ENCODE data around the gene PIGQ.
A peak's percentile ranks its signal among the peaks of the same experiment; 100 is the strongest.

Gene PIGQ

DNA sequence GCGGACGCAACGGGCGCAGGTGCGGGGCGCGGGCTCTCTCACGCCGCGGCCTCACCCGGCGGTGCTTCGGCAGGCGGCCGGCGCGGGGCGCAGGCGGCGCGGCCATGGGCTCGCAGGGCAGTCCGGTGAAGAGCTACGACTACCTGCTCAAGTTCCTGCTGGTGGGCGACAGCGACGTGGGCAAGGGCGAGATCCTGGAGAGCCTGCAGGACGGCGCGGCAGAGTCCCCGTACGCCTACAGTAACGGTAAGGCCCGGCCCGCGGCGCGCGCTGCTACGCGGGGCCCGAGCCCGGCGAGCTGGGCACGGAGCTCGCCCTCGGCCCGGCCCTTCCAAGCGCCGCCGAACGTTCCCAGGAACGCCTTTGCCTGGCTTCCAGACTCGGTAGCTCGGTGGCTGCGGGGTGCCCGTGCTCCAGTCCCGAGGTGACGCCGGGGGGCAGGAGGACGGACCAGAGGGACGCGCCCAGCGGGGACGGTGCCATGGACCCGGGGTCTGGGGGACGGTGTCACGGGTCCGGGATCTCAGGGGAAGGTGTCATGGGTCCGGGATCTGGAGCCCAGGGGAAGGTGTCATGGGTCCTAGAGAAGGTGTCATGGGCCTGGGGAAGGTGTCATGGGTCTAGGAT, 20.5 kb downstream of the PIGQ start:
- H3K27ac ChIP-seq: peak overlapping the region; percentile 98
- ChIA-PET CTCF (interaction anchor here (0.7 kb wide), 1 partner anchor 32 kb away, joined by 3 read pairs; no protein-coding TSS in a partner anchor), POLR2A (ENCODE audit: low non-redundant PET) (no interaction called here)
- no peak for DNase-seq (ENCODE audit: low spot score)
- TF ChIP-seq, protein P1, sequence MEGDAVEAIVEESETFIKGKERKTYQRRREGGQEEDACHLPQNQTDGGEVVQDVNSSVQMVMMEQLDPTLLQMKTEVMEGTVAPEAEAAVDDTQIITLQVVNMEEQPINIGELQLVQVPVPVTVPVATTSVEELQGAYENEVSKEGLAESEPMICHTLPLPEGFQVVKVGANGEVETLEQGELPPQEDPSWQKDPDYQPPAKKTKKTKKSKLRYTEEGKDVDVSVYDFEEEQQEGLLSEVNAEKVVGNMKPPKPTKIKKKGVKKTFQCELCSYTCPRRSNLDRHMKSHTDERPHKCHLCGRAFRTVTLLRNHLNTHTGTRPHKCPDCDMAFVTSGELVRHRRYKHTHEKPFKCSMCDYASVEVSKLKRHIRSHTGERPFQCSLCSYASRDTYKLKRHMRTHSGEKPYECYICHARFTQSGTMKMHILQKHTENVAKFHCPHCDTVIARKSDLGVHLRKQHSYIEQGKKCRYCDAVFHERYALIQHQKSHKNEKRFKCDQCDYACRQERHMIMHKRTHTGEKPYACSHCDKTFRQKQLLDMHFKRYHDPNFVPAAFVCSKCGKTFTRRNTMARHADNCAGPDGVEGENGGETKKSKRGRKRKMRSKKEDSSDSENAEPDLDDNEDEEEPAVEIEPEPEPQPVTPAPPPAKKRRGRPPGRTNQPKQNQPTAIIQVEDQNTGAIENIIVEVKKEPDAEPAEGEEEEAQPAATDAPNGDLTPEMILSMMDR (conservative IDR thresholded peaks at IDR 0.05; ENCODE audit: low read depth): peak; percentile 25; the same call in 1 of the 2 replicates

DNA sequence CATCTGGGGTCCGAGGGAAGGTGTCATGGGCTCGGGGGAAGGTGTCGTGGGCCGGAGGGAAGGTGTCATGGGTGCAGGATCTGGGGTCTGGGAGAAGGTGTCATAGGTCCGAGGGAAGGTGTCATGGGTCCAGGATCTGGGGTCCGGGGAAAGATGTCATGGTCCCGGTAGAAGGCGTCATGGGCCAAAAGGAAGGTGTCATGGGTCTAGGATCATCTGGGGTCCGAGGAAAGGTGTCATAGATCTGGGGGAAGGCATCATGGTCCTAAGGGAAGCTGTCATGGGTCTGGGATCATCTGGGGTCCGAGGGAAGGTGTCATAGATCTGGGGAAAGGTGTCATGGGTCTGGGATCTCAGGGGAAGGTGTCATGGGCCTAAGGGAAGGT, 21.0 kb downstream of the PIGQ start:
- no peak for DNase-seq (ENCODE audit: low spot score)
- peak overlapping the region; percentile 98 for H3K27ac ChIP-seq
- TF ChIP-seq, protein P1 (conservative IDR thresholded peaks at IDR 0.05; ENCODE audit: low read depth): no peak
- CTCF ChIA-PET: interaction anchor here (0.7 kb wide), 1 partner anchor 31 kb away, joined by 3 read pairs; no protein-coding TSS in a partner anchor
- POLR2A ChIA-PET (ENCODE audit: low non-redundant PET): no interaction called here

DNA sequence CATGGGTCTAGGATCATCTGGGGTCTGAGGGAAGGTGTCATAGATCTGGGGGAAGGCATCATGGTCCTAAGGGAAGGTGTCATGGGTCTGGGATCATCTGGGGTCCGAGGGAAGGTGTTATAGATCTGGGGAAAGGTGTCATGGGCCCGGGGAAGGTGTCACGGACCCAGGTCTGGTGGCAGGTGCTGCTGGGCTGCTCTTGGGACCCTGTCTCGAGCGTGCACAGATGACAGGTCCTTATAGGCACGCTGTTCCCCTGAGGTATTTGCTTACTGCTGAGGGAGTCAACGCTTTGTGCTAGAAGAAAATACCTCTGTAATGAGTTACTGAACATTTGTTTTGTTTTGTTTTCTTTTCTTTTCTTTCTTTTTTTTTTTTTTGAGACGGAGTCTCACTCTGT, 21.5 kb downstream of the PIGQ start:
- H3K27ac ChIP-seq: peak overlapping the region; percentile 95
- TF ChIP-seq, protein P1 (conservative IDR thresholded peaks at IDR 0.05; ENCODE audit: low read depth): no peak
- CTCF ChIA-PET: no interaction called here
- no peak for DNase-seq (ENCODE audit: low spot score)
- POLR2A ChIA-PET (ENCODE audit: low non-redundant PET): no interaction called here

DNA sequence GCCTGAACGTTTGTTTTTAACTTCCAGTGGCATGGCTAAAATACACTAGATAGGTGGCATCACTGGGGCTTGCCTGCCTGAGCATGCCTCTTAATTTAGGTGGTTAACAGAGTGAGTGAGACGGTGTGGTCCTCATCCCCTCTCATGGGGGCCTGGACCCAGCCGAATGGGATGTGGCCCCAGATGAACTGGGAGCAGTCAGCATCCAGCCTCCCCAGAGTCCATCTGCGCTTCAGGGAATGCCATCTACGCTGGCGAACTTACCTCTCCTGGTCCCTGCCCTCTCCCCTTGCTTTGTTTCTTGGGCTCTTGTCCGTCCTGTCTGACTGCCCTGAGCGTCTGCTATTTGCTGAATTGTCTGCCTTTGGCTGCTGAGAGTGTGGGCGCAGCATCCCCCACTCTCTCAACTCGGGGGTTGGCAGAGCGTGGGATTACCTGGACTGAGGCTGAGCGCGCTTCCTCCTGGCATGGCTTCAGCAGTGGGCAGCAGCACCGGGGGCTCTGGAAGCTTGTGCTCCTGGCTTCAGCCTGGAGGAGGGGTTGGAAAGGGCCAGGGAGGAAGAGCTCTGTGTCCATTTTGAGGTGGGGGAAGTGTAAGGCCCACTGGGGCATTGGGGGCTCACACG, 22.2 kb downstream of the PIGQ start:
- DNase-seq (ENCODE audit: low spot score): no peak
- peak overlapping the region; percentile 95 for H3K27ac ChIP-seq
- ChIA-PET CTCF (interaction anchor here (0.6 to 2.3 kb wide), 15 partner anchors 9 to 92 kb away, joined by 3 to 17 read pairs (median 5); partner anchors contain the start of genes JMJD8, METTL26 and WFIKKN1), POLR2A (ENCODE audit: low non-redundant PET) (interaction anchor here (2.0 kb wide), 1 partner anchor 44 kb away, joined by 4 read pairs; the partner anchor contains the start of gene METTL26)
- TF ChIP-seq, protein P1 (conservative IDR thresholded peaks at IDR 0.05; ENCODE audit: low read depth): no peak

DNA sequence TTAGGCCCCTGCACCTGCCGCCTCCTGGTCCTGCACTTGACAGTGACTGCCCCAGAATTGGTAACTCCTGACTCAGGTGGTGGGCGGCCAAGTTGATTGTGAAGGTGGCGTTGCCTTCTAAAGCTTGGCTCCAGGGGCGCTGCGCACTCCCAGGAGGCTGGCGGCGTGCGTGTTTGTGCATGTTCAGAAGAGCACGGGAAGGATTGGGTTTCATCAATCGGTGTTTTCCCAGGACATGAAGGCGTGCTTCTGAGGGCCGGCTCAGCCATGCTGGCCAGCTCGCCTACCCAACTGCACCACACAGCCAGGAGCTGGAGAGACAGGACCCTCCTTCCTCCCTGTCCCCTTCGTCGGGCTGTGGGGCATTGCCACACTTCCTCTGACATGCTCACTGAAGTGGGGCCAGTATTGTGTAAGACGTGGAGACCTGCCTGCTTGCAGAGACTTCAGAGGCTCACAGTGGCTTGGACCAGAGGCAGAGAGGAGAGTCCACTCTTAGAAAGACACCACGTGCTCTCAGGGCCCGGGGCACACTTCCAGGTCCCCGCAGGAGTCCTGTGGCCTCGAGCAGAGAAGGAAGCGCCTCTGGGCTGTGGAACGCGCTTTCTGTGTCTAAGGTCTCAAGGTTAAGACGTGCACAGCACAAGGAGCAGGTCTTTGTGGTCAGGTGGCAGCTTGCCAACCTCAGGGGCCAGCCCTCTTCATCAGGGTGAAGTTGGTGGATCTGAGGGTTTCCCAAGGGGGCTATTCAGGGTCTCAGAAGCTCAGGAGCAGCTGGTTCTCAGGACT, 22.9 kb downstream of the PIGQ start:
- peak overlapping the region; percentile 95 for H3K27ac ChIP-seq
- POLR2A ChIA-PET (ENCODE audit: low non-redundant PET): interaction anchor here (0.6 to 2.0 kb wide), 3 partner anchors 38 to 239 kb away, joined by 3 to 4 read pairs (median 3); partner anchors contain the start of genes METTL26 and WFIKKN1
- peak; percentile 87 for DNase-seq (ENCODE audit: low spot score)
- CTCF ChIA-PET: interaction anchor here (0.6 to 2.3 kb wide), 16 partner anchors 8 to 1665 kb away, joined by 3 to 17 read pairs (median 5); partner anchors contain the start of genes JMJD8, METTL26 and WFIKKN1
- TF ChIP-seq, protein P1 (conservative IDR thresholded peaks at IDR 0.05; ENCODE audit: low read depth): peak; percentile 90

DNA sequence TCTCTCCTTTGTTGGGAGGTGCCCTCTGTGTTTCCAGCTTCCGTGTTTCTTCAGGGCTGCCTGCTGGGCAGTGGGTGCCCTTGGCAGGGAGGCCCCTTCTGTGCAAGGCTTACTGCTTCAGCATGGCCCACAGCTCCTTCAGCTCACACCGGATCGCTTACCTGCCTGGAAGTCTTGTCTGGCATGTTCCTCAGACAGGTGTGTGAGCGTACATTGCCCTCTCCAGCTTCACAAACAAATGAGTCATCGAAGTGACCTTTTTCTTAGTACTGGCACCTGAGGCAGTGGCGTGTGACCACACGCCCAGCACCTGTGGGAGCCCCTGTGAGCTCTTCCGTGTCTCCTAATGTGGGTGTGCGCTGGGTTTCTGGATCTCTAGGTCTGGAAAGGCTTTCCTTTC, 23.6 kb downstream of the PIGQ start:
- TF ChIP-seq, protein P1 (conservative IDR thresholded peaks at IDR 0.05; ENCODE audit: low read depth): no peak
- H3K27ac ChIP-seq: peak overlapping the region; percentile 95

More for the DNA sequence above, 23.6 kb downstream of the PIGQ start:
- peak; percentile 33 for DNase-seq (ENCODE audit: low spot score)
- ChIA-PET CTCF (interaction anchor here (1.4 to 2.3 kb wide), 5 partner anchors 8 to 50 kb away, joined by 4 to 17 read pairs (median 9); partner anchors contain the start of gene WFIKKN1), POLR2A (ENCODE audit: low non-redundant PET) (interaction anchor here (0.9 to 2.0 kb wide), 2 partner anchors 38 to 43 kb away, joined by 3 to 4 read pairs; partner anchors contain the start of genes METTL26 and WFIKKN1)

Data from RWPE1 (cell line).